OCI-LY7 (cell line): ENCODE data around the gene FBLN2. TPM values are rescaled to one million over a fixed set of nuclear protein-coding genes. Genes with fewer than 3 reads are reported as not detected.

Experiments used
- BruUV-seq: library from RNA; stranded (reverse); fragments of 400-500 nt; replicated peaks from 2 replicates; lab custom pipeline; 2021; lab: Mats Ljungman, UMichigan
- CTCF ChIA-PET: fragments of 300-600 bp; sonication (Branson Sonifier 250); formaldehyde crosslinking; loops from one replicate; lab custom pipeline; 2022; ENCODE audit warnings: antibody characterized with exemption; ENCODE audit not compliant: unreplicated experiment; lab: Charles Lee
- POLR2A ChIA-PET: fragments of 300-600 bp; sonication (Branson Sonifier 250); formaldehyde crosslinking; loops from one replicate; lab custom pipeline; 2022; ENCODE audit warnings: antibody characterized with exemption; lab: Charles Lee
- DNase-seq: peaks from one replicate; pipeline ENCODE4 v3.0.0-alpha.2; 2015; ENCODE audit warnings: low spot score
- H2AFZ ChIP-seq: fragments of 200-600 bp; sonication (generic), shearing (Covaris generic); 2 replicates; pipeline ENCODE4 v1.6.1; 2014; ENCODE audit warnings: mild to moderate bottlenecking, antibody characterized with exemption, low read length, moderate library complexity
- H3K27ac ChIP-seq: fragments of 200-600 bp; sonication (generic); 2 replicates; pipeline ENCODE4 v1.5.1; 2014; ENCODE audit warnings: mixed run types, low read depth, mild to moderate bottlenecking, moderate library complexity, low read length, inconsistent platforms; ENCODE audit not compliant: poor library complexity, severe bottlenecking
- H3K36me3 ChIP-seq: fragments of 200-600 bp; sonication (generic); 2 replicates; pipeline ENCODE4 v1.6.1; 2014; ENCODE audit warnings: mild to moderate bottlenecking, antibody characterized with exemption, low read length, moderate library complexity, mixed read lengths; ENCODE audit not compliant: insufficient read depth
- H3K4me1 ChIP-seq: fragments of 200-600 bp; sonication (generic); 2 replicates; pipeline ENCODE4 v1.5.1; 2014; ENCODE audit warnings: mild to moderate bottlenecking, low read length; ENCODE audit not compliant: insufficient read depth, poor library complexity, severe bottlenecking
- H3K4me2 ChIP-seq: fragments of 200-600 bp; sonication (generic); 2 replicates; pipeline ENCODE4 v1.6.1; 2014; ENCODE audit warnings: mild to moderate bottlenecking, low read length
- H3K4me3 ChIP-seq: fragments of 200-600 bp; sonication (generic); 2 replicates; pipeline ENCODE4 v1.5.1; 2014; ENCODE audit warnings: mild to moderate bottlenecking, low read depth, low read length; ENCODE audit not compliant: poor library complexity, severe bottlenecking
- H3K79me2 ChIP-seq: fragments of 200-600 bp; sonication (generic); 2 replicates; pipeline ENCODE4 v1.6.1; 2016; ENCODE audit warnings: low read depth, mild to moderate bottlenecking, low read length, moderate library complexity, mixed read lengths; ENCODE audit not compliant: insufficient read depth
- H3K9me2 ChIP-seq: fragments of 200-600 bp; sonication (generic); 2 replicates; pipeline ENCODE4 v1.6.1; 2016; ENCODE audit warnings: mild to moderate bottlenecking, low read length, mixed read lengths; ENCODE audit not compliant: insufficient read depth
- H3K9me3 ChIP-seq: fragments of 200-600 bp; sonication (generic); 2 replicates; pipeline ENCODE4 v1.6.1; 2014; ENCODE audit warnings: mild to moderate bottlenecking, mixed run types, low read length, mixed read lengths
- H4K20me1 ChIP-seq: fragments of 200-600 bp; sonication (generic); 2 replicates; pipeline ENCODE4 v1.6.1; 2014; ENCODE audit warnings: mild to moderate bottlenecking, antibody characterized with exemption, low read length, moderate library complexity, mixed read lengths; ENCODE audit not compliant: insufficient read depth
- EZH2phosphoT487 ChIP-seq: fragments of 200-600 bp; sonication (generic); IDR thresholded peaks from 2 replicates; pipeline ENCODE4 v1.6.1; 2018; ENCODE audit warnings: low read depth, borderline replicate concordance, mild to moderate bottlenecking, mixed run types, antibody characterized with exemption, low read length, moderate library complexity, mixed read lengths
- intact Hi-C: fragments of 100-400 bp; cut with micrococcal nuclease; formaldehyde crosslinking; loops from one replicate; pipeline ENCODE4 v1.10.0; 2022; ENCODE audit not compliant: unreplicated experiment
- total RNA-seq, 2 experiments: library from RNA; depleted of rRNA in 1 of 2; stranded (reverse); fragments of >200 nt in 1 of 2; shearing (Covaris generic) in 1 of 2; gene quantifications; 2 replicates each; pipeline ENCODE4 v1.2.3, GENCODE V29; 2014 to 2022
- TF ChIP-seq, protein P1 (sequence below): fragments of 200-600 bp; sonication (generic); conservative IDR thresholded peaks from 2 replicates; pipeline ENCODE4 v1.5.1; 2014; ENCODE audit warnings: mild to moderate bottlenecking, antibody characterized with exemption, low read length, moderate library complexity, mixed read lengths

Gene FBLN2
- total RNA-seq, 2 experiments from 2014 or later = not detected

DNA sequence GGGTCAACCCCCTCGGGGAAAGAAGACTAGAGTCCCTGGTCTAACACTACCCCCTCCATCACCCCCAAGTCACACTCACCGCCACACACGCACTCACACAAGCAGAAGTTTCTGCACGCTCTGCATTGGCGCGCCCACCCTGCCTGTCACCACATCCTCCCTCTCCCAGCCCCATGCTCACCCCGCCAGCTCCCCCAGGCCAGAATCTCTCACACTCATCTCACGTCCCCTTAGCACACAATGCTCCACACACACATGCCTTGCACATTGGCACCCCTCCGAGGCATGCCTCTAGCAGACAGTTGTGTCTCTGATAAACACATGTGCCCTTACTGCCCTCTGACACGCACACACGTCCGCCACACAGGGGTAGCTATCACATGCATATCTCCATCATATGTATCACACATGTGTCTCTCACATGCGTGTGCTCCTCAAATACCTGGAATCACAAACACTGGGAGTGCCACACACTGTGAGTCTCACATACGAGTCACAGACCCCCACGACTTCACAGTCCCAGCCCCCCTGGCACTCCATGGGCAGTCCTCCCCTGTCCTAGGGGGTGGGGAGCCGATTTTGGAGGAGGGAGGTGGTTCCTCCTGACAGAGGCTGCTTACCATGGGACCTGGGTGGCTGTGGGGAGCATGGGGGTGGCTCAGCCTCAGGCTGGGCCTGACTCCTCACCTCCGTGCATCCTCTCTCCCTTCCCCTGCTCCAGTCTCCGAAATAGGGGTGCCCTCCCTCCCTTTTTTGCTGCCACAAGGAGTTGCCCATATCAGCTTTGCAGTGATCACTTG, 898 bp downstream of the FBLN2 start:
- CTCF ChIA-PET = no interaction called here
- H3K4me2 ChIP-seq = no peak overlapping the region
- intact Hi-C loops = no loop called here

DNA sequence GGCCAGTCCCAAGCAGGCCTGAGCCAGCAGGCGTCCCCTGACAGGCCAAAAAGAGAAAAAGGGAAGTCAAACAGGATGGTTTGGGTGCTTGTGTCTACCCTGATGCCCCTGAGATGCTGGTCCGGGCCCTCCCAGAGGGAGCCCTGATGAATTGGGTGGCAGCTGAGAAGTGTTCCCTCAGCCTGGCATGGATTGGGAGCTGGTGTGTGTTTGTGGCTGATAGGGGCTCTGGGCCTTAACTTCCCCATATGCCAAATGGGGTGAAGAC, 1.4 kb downstream of the FBLN2 start:
- no peak overlapping the region for H3K27ac ChIP-seq
- H3K79me2 ChIP-seq = no peaks in the 10 kb centered on the region
- no peaks in the 10 kb centered on the region for H3K9me2 ChIP-seq
- POLR2A ChIA-PET = no interaction called here
- no peak overlapping the region for H3K4me3 ChIP-seq
- BruUV-seq = no TSS peak
- TF ChIP-seq, protein P1, sequence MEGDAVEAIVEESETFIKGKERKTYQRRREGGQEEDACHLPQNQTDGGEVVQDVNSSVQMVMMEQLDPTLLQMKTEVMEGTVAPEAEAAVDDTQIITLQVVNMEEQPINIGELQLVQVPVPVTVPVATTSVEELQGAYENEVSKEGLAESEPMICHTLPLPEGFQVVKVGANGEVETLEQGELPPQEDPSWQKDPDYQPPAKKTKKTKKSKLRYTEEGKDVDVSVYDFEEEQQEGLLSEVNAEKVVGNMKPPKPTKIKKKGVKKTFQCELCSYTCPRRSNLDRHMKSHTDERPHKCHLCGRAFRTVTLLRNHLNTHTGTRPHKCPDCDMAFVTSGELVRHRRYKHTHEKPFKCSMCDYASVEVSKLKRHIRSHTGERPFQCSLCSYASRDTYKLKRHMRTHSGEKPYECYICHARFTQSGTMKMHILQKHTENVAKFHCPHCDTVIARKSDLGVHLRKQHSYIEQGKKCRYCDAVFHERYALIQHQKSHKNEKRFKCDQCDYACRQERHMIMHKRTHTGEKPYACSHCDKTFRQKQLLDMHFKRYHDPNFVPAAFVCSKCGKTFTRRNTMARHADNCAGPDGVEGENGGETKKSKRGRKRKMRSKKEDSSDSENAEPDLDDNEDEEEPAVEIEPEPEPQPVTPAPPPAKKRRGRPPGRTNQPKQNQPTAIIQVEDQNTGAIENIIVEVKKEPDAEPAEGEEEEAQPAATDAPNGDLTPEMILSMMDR = no peak
- TF ChIP-seq EZH2phosphoT487 = no peak
- H3K9me3 ChIP-seq = no peaks in the 10 kb centered on the region
- H2AFZ ChIP-seq = no peak overlapping the region
- no peak for DNase-seq
- H3K4me1 ChIP-seq = no peaks in the 10 kb centered on the region
- intact Hi-C loops = no loop called here
- no peaks in the 10 kb centered on the region for H4K20me1 ChIP-seq
- H3K4me2 ChIP-seq = no peak overlapping the region
- CTCF ChIA-PET = no interaction called here
- no peaks in the 10 kb centered on the region for H3K36me3 ChIP-seq

More for the DNA sequence above, 898 bp downstream of the FBLN2 start:
- no peaks in the 10 kb centered on the region for H3K4me1 ChIP-seq
- DNase-seq = no peak
- no peaks in the 10 kb centered on the region for H4K20me1 ChIP-seq
- H3K4me3 ChIP-seq = no peak overlapping the region
- no peak overlapping the region for H2AFZ ChIP-seq
- BruUV-seq = no TSS peak
- H3K79me2 ChIP-seq = no peaks in the 10 kb centered on the region
- POLR2A ChIA-PET = no interaction called here
- H3K36me3 ChIP-seq = no peaks in the 10 kb centered on the region
- H3K9me3 ChIP-seq = no peaks in the 10 kb centered on the region
- no peak overlapping the region for H3K27ac ChIP-seq
- no peaks in the 10 kb centered on the region for H3K9me2 ChIP-seq
- TF ChIP-seq, protein P1 = no peak
- no peak for TF ChIP-seq EZH2phosphoT487

DNA sequence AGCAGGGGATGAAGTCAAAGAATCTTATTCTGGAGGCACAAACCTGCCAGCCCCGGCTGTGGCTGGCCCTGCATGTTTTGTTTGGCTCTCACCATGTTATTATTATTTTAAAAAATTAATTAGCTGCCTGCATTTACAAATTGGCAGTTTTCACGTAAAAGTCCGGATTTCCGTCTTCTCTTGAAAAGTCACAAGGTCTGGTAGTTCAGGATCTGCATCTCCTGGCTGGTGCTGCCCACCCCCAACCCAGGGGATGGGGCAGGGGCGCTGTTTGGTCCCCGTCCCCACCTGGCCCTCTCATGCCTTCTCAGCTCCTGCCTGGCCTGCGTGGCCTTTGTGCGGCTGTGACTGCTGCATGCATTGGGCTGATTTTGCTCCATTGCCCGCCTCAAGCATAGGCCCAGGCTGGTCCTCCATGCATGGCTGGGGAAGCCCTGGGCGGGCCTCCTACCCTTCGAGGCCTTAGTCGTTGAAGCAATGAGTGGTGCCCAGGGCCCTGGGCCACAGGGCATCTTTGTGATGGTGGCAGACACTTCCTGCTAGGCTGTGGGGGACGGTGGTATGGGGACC, 2.0 kb downstream of the FBLN2 start:
- intact Hi-C loops = no loop called here
- no peak overlapping the region for H3K4me2 ChIP-seq
- ChIA-PET POLR2A (interaction anchor here (0.6 kb wide), 1 partner anchor 1131 kb away, joined by 3 read pairs; no protein-coding TSS in a partner anchor), CTCF (no interaction called here)
- no peaks in the 10 kb centered on the region for H3K36me3 ChIP-seq
- no TSS peak for BruUV-seq
- TF ChIP-seq EZH2phosphoT487 = no peak
- TF ChIP-seq, protein P1 = no peak
- no peak overlapping the region for H3K27ac ChIP-seq
- no peaks in the 10 kb centered on the region for H4K20me1 ChIP-seq
- no peaks in the 10 kb centered on the region for H3K4me1 ChIP-seq
- no peak for DNase-seq
- no peaks in the 10 kb centered on the region for H3K9me2 ChIP-seq
- no peaks in the 10 kb centered on the region for H3K79me2 ChIP-seq
- H2AFZ ChIP-seq = no peak overlapping the region
- no peak overlapping the region for H3K4me3 ChIP-seq
- H3K9me3 ChIP-seq = no peaks in the 10 kb centered on the region
